CD14-positive monocyte (primary cell): ENCODE data around the gene KRTAP12-2. TPM values are rescaled to one million over a fixed set of nuclear protein-coding genes. Genes with fewer than 3 reads are reported as not detected.

Source experiments
- DNase-seq, 3 donors: peaks; one replicate each; pipeline ENCODE4 v3.0.0-alpha.2; 2011 to 2022
- H2AFZ ChIP-seq: 2 replicates; pipeline ENCODE4 v1.6.0; 2012; ENCODE audit warnings: mild to moderate bottlenecking, low read depth, low read length, inconsistent platforms; ENCODE audit not compliant: insufficient read depth, poor library complexity, severe bottlenecking
- H3K27ac ChIP-seq, 2 donors: 1 replicate in 1 of 2; 2 replicates in 1 of 2; pipeline ENCODE4 v1.5.1; 2012 to 2013; ENCODE audit warnings: low read length in 2 of 2, control low read depth in 1 of 2, inconsistent platforms in 1 of 2, low read depth in 1 of 2, mild to moderate bottlenecking in 1 of 2
- H3K27me3 ChIP-seq, 2 donors: one replicate each; pipeline versions ENCODE4 v1.6.0 to v1.6.1; 2011 to 2013; ENCODE audit warnings: low read length in 2 of 2; ENCODE audit not compliant: control insufficient read depth in 2 of 2, insufficient read depth in 2 of 2
- H3K36me3 ChIP-seq, 2 donors: replicated peaks in 1 of 2; 1 replicate in 1 of 2; 2 replicates in 1 of 2; pipeline versions ENCODE4 v1.5.1 to v1.6.1; 2012 to 2013; ENCODE audit warnings: low read length in 2 of 2, control low read depth in 1 of 2, inconsistent platforms in 1 of 2, mild to moderate bottlenecking in 1 of 2; ENCODE audit not compliant: insufficient read depth in 2 of 2, control insufficient read depth in 1 of 2
- H3K4me1 ChIP-seq, 2 donors: 1 replicate in 1 of 2; 2 replicates in 1 of 2; pipeline versions ENCODE4 v1.5.1 to v1.6.1; 2012 to 2013; ENCODE audit warnings: low read length in 2 of 2, control low read depth in 1 of 2, inconsistent platforms in 1 of 2, mild to moderate bottlenecking in 1 of 2, moderate library complexity in 1 of 2; ENCODE audit not compliant: insufficient read depth in 2 of 2, control insufficient read depth in 1 of 2
- H3K4me2 ChIP-seq: replicated peaks from 2 replicates; pipeline ENCODE3; 2012; ENCODE audit warnings: low read length, moderate library complexity, mild to moderate bottlenecking; ENCODE audit not compliant: poor library complexity, severe bottlenecking; ENCODE audit errors: extremely low read depth
- H3K4me3 ChIP-seq, 3 experiments: fragments of 200-600 bp in 1 of 3; sonication (generic) in 1 of 3; replicated peaks in 1 of 3; 1 replicate in 2 of 3; 2 replicates in 1 of 3; pipeline ENCODE4 v1.5.1; 2011 to 2013; ENCODE audit warnings: low read length in 3 of 3, mild to moderate bottlenecking in 3 of 3, control low read depth in 2 of 3, low read depth in 2 of 3, inconsistent platforms in 1 of 3, moderate library complexity in 1 of 3
- H3K79me2 ChIP-seq: 2 replicates; pipeline ENCODE4 v1.6.0; 2012; ENCODE audit warnings: mild to moderate bottlenecking, control low read depth, inconsistent platforms, low read length, moderate library complexity; ENCODE audit not compliant: insufficient read depth
- H3K9ac ChIP-seq: 2 replicates; pipeline ENCODE4 v1.6.0; 2017; ENCODE audit warnings: low read length, mild to moderate bottlenecking; ENCODE audit not compliant: insufficient read depth, poor library complexity, severe bottlenecking
- H3K9me3 ChIP-seq, 2 donors: replicated peaks in 1 of 2; 1 replicate in 1 of 2; 2 replicates in 1 of 2; pipeline versions ENCODE4 v1.5.1 to v1.6.1; 2012 to 2013; ENCODE audit warnings: low read length in 2 of 2, control low read depth in 1 of 2; ENCODE audit not compliant: control insufficient read depth in 1 of 2, insufficient read depth in 1 of 2
- H4K20me1 ChIP-seq: 2 replicates; pipeline ENCODE4 v1.6.0; 2012; ENCODE audit warnings: mild to moderate bottlenecking, low read length, control low read depth, moderate library complexity; ENCODE audit not compliant: insufficient read depth
- H3K27ac Mint-ChIP-seq, 7 donors: one replicate each; pipeline ENCODE4 v1.8.0; 2020; ENCODE audit warnings: mild to moderate bottlenecking in 7 of 7, mixed read lengths in 7 of 7, moderate library complexity in 6 of 7, inconsistent platforms in 2 of 7
- H3K27me3 Mint-ChIP-seq, 3 donors: one replicate each; pipeline ENCODE4 v1.8.0; 2021 to 2022; ENCODE audit warnings: low read depth in 3 of 3, mild to moderate bottlenecking in 3 of 3, mixed read lengths in 3 of 3, moderate library complexity in 3 of 3, inconsistent platforms in 1 of 3
- H3K36me3 Mint-ChIP-seq, 2 donors: one replicate each; pipeline ENCODE4 v1.8.0; 2020; ENCODE audit warnings: mixed read lengths in 2 of 2, inconsistent platforms in 1 of 2, mild to moderate bottlenecking in 1 of 2
- H3K4me1 Mint-ChIP-seq: one replicate; pipeline ENCODE4 v1.8.0; 2020; ENCODE audit warnings: mild to moderate bottlenecking, mixed read lengths
- H3K4me3 Mint-ChIP-seq, 2 donors: one replicate each; pipeline ENCODE4 v1.8.0; 2020; ENCODE audit warnings: mild to moderate bottlenecking in 2 of 2, mixed read lengths in 2 of 2, moderate library complexity in 1 of 2
- H3K9me3 Mint-ChIP-seq, 7 donors: one replicate each; pipeline ENCODE4 v1.8.0; 2020 to 2022; ENCODE audit warnings: mixed read lengths in 7 of 7, mild to moderate bottlenecking in 6 of 7, moderate library complexity in 6 of 7, inconsistent platforms in 2 of 7
- WGBS: methylation state at CpG from one replicate; pipeline ENCODE4 v1.1.5; 2013; ENCODE audit warnings: missing lambda C conversion rate; ENCODE audit not compliant: insufficient coverage; 5-methylcytosine and 5-hydroxymethylcytosine counted together
- intact Hi-C, 2 donors: fragments of 100-400 bp; cut with micrococcal nuclease; formaldehyde crosslinking; loops; one replicate each; pipeline versions ENCODE4 v1.15.0 to v1.15.1; 2023
- polyA plus RNA-seq, 3 donors: library from polyadenylated mRNA; depleted of rRNA in 1 of 3; unstranded in 2 of 3; stranded (reverse) in 1 of 3; fragments of 300-500 nt in 2 of 3; fragments of >200 nt in 1 of 3; fragmentation: Illumina TruSeq in 2 of 3; gene quantifications; 1 replicate in 2 of 3; 2 replicates in 1 of 3; pipeline ENCODE4 v1.2.3, GENCODE V29; 2012 to 2021
- TF ChIP-seq, protein P1 (sequence below): fragments of 200-600 bp; IDR thresholded peaks from one replicate; pipeline ENCODE4 v1.8.0; 2022; ENCODE audit warnings: antibody characterized with exemption, mild to moderate bottlenecking

KRTAP12-2 gene
- polyA plus RNA-seq, 3 donors: not detected

GRCh38 chr21:44712203-44713028 lies 45.7 kb upstream of the KRTAP12-2 start:
- peaks cover 2 to 4% of the 10 kb centered on the region in 2 donors for H3K36me3 Mint-ChIP-seq

More at GRCh38 chr21:44712203-44713028, 45.7 kb upstream of the KRTAP12-2 start:
- Histone ChIP-seq H3K4me3 (no peak overlapping the region), H2AFZ (no peak overlapping the region), H3K79me2 (no peaks in the 10 kb centered on the region), H3K27ac (no peak overlapping the region), H3K27me3 (peaks cover 64 to 91% of the 10 kb centered on the region in 2 donors), H3K9ac (no peak overlapping the region), H3K4me2 (no peak overlapping the region), H3K4me1 (no peaks in the 10 kb centered on the region), H4K20me1 (no peaks in the 10 kb centered on the region), H3K9me3 (peaks cover 0 to 41% of the 10 kb centered on the region in 2 donors), H3K36me3 (no peaks in the 10 kb centered on the region)
- 10% methylated on average over 14 of the region's 22 CpGs for WGBS
- DNase-seq: no peak
- TF ChIP-seq, protein P1, sequence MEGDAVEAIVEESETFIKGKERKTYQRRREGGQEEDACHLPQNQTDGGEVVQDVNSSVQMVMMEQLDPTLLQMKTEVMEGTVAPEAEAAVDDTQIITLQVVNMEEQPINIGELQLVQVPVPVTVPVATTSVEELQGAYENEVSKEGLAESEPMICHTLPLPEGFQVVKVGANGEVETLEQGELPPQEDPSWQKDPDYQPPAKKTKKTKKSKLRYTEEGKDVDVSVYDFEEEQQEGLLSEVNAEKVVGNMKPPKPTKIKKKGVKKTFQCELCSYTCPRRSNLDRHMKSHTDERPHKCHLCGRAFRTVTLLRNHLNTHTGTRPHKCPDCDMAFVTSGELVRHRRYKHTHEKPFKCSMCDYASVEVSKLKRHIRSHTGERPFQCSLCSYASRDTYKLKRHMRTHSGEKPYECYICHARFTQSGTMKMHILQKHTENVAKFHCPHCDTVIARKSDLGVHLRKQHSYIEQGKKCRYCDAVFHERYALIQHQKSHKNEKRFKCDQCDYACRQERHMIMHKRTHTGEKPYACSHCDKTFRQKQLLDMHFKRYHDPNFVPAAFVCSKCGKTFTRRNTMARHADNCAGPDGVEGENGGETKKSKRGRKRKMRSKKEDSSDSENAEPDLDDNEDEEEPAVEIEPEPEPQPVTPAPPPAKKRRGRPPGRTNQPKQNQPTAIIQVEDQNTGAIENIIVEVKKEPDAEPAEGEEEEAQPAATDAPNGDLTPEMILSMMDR: no peak
- Mint-ChIP-seq H3K4me3 (peak overlapping the region in 1 of 2 donors; percentile 59), H3K4me1 (peaks cover 1% of the 10 kb centered on the region), H3K9me3 (peaks cover 0 to 20% (median 6%) of the 10 kb centered on the region in 7 donors), H3K27ac (no peak overlapping the region), H3K27me3 (peaks cover 83 to 94% (median 91%) of the 10 kb centered on the region in 3 donors)
- intact Hi-C loops: no loop called here
